22Rv1 (cell line): ENCODE measurements around the gene GARNL3.

Experiments
- ZFX ChIP-seq: fragments of 450-650 bp; IDR thresholded peaks from 2 replicates; pipeline ENCODE4 v1.6.1; 2017; ENCODE audit warnings: antibody characterized with exemption, borderline replicate concordance
- TF ChIP-seq, protein P1 (sequence below): fragments of 450-650 bp; IDR thresholded peaks from 2 replicates; pipeline ENCODE4 v1.5.1; 2017; ENCODE audit warnings: mild to moderate bottlenecking

- TF ChIP-seq, protein P1, sequence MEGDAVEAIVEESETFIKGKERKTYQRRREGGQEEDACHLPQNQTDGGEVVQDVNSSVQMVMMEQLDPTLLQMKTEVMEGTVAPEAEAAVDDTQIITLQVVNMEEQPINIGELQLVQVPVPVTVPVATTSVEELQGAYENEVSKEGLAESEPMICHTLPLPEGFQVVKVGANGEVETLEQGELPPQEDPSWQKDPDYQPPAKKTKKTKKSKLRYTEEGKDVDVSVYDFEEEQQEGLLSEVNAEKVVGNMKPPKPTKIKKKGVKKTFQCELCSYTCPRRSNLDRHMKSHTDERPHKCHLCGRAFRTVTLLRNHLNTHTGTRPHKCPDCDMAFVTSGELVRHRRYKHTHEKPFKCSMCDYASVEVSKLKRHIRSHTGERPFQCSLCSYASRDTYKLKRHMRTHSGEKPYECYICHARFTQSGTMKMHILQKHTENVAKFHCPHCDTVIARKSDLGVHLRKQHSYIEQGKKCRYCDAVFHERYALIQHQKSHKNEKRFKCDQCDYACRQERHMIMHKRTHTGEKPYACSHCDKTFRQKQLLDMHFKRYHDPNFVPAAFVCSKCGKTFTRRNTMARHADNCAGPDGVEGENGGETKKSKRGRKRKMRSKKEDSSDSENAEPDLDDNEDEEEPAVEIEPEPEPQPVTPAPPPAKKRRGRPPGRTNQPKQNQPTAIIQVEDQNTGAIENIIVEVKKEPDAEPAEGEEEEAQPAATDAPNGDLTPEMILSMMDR: no peak
- no peak for TF ChIP-seq ZFX
These were observed 31.6 kb upstream of the GARNL3 start for GRCh38 chr9:127232833-127233549.
